H1 (cell line): ENCODE results near the gene MYO1F. TPM values are rescaled to one million over a fixed set of nuclear protein-coding genes. Genes with fewer than 3 reads are reported as not detected.

Experiments used
- CTCF ChIA-PET: fragments of 300-600 bp; sonication (Branson Sonifier 250); formaldehyde crosslinking; loops from one replicate; lab custom pipeline; 2021; ENCODE audit not compliant: partially characterized antibody; lab: Charles Lee
- POLR2A ChIA-PET: fragments of 300-600 bp; sonication (Branson Sonifier 250); formaldehyde crosslinking; loops from one replicate; lab custom pipeline; 2021; ENCODE audit warnings: inconsistent platforms; ENCODE audit not compliant: partially characterized antibody; lab: Charles Lee
- DNase-seq, 2 experiments: peaks; one replicate each; pipeline versions ENCODE4 v3.0.0 to v3.0.0-alpha.2; 2010 to 2022; ENCODE audit warnings: low spot score in 2 of 2, low read depth in 1 of 2, mixed read lengths in 1 of 2
- FAIRE-seq: peaks from 2 replicates; lab custom pipeline; 2011; peaks lifted over from hg19 to GRCh38; lab: Jason Lieb, UNC
- H2AFZ ChIP-seq: 2 replicates; pipeline ENCODE4 v1.8.1; 2012; ENCODE audit warnings: low read length, inconsistent platforms
- H2AK5ac ChIP-seq: 2 replicates; pipeline ENCODE4 v1.6.1; 2013; ENCODE audit warnings: low read depth, low read length
- H2BK120ac ChIP-seq: replicated peaks from 2 replicates; pipeline ENCODE3; 2013; ENCODE audit warnings: low read depth, low read length, inconsistent platforms
- H2BK12ac ChIP-seq: 2 replicates; pipeline ENCODE4 v1.6.1; 2013; ENCODE audit warnings: low read depth, low read length
- H2BK15ac ChIP-seq: 2 replicates; pipeline ENCODE4 v1.6.1; 2013; ENCODE audit warnings: low read length
- H2BK20ac ChIP-seq: 2 replicates; pipeline ENCODE4 v1.6.1; 2013; ENCODE audit warnings: low read length
- H2BK5ac ChIP-seq: 2 replicates; pipeline ENCODE4 v1.6.1; 2013; ENCODE audit warnings: low read depth, low read length
- H3K14ac ChIP-seq: 2 replicates; pipeline ENCODE4 v1.6.1; 2013; ENCODE audit warnings: inconsistent platforms; ENCODE audit not compliant: insufficient read length
- H3K18ac ChIP-seq: 2 replicates; pipeline ENCODE4 v1.6.1; 2013; ENCODE audit warnings: low read length; ENCODE audit errors: extremely low read depth
- H3K23ac ChIP-seq: 2 replicates; pipeline ENCODE4 v1.6.1; 2013; ENCODE audit warnings: inconsistent platforms; ENCODE audit not compliant: insufficient read length
- H3K23me2 ChIP-seq: 2 replicates; pipeline ENCODE4 v1.6.1; 2013; ENCODE audit warnings: low read depth, low read length
- H3K27ac ChIP-seq: 2 replicates; pipeline ENCODE4 v1.6.1; 2011; ENCODE audit warnings: low read depth, low read length, inconsistent platforms
- H3K27me3 ChIP-seq, 4 experiments: replicated peaks in 1 of 4; 1 replicate in 1 of 4; 2 replicates in 3 of 4; pipeline versions ENCODE4 v1.6.1 to v1.8.1; 2011 to 2013; ENCODE audit warnings: low read length in 3 of 4, mild to moderate bottlenecking in 3 of 4, inconsistent platforms in 2 of 4, mixed read lengths in 2 of 4, moderate library complexity in 1 of 4; ENCODE audit not compliant: control insufficient read depth in 3 of 4, insufficient read depth in 3 of 4; ENCODE audit errors: extremely low read depth in 1 of 4
- H3K36me3 ChIP-seq, 4 experiments: 2 replicates each; pipeline versions ENCODE4 v1.6.1 to v1.8.1; 2011 to 2013; ENCODE audit warnings: mild to moderate bottlenecking in 4 of 4, low read length in 3 of 4, moderate library complexity in 2 of 4, control low read depth in 1 of 4, inconsistent platforms in 1 of 4; ENCODE audit not compliant: insufficient read depth in 4 of 4, control insufficient read depth in 2 of 4
- H3K4ac ChIP-seq: replicated peaks from 2 replicates; pipeline ENCODE3; 2013; ENCODE audit warnings: low read length, low read depth, mixed read lengths, inconsistent platforms; ENCODE audit not compliant: insufficient read length
- H3K4me1 ChIP-seq, 4 experiments: replicated peaks in 1 of 4; 1 replicate in 1 of 4; 2 replicates in 3 of 4; pipeline versions ENCODE4 v1.6.1 to v1.8.1; 2011 to 2013; ENCODE audit warnings: low read length in 3 of 4, inconsistent platforms in 2 of 4, mixed read lengths in 1 of 4; ENCODE audit not compliant: insufficient read depth in 4 of 4, control insufficient read depth in 3 of 4
- H3K4me2 ChIP-seq, 2 experiments: 2 replicates each; pipeline versions ENCODE4 v1.6.1 to v1.8.1; 2011 to 2013; ENCODE audit warnings: low read depth in 2 of 2, low read length in 2 of 2, control low read depth in 1 of 2, inconsistent platforms in 1 of 2, mild to moderate bottlenecking in 1 of 2; ENCODE audit not compliant: insufficient read depth in 1 of 2
- H3K4me3 ChIP-seq, 4 experiments: fragments of 200-600, 300-600 bp in 1 of 4; sonication (generic), shearing (Covaris generic), sonication (Bioruptor Twin) in 1 of 4; 2 replicates each; pipeline versions ENCODE4 v1.5.1 to v1.8.1; 2011 to 2016; ENCODE audit warnings: low read length in 4 of 4, low read depth in 3 of 4, control low read depth in 2 of 4, inconsistent platforms in 2 of 4, mild to moderate bottlenecking in 2 of 4, mixed read lengths in 1 of 4, moderate library complexity in 1 of 4; ENCODE audit not compliant: insufficient read depth in 2 of 4; ENCODE audit errors: extremely low read depth in 1 of 4
- H3K56ac ChIP-seq: replicated peaks from 2 replicates; pipeline ENCODE3; 2013; ENCODE audit warnings: low read depth, mild to moderate bottlenecking, mixed read lengths, low read length, inconsistent platforms; ENCODE audit not compliant: insufficient read length
- H3K79me1 ChIP-seq: 2 replicates; pipeline ENCODE4 v1.6.1; 2013; ENCODE audit warnings: low read depth, low read length, control low read depth
- H3K79me2 ChIP-seq, 2 experiments: 2 replicates each; pipeline versions ENCODE4 v1.6.1 to v1.8.1; 2012 to 2013; ENCODE audit warnings: low read length in 2 of 2, mild to moderate bottlenecking in 2 of 2, inconsistent platforms in 1 of 2; ENCODE audit not compliant: insufficient read depth in 2 of 2, control insufficient read depth in 1 of 2
- H3K9ac ChIP-seq, 4 experiments: replicated peaks in 1 of 4; 1 replicate in 1 of 4; 2 replicates in 3 of 4; pipeline versions ENCODE4 v1.6.1 to v1.8.1; 2011 to 2013; ENCODE audit warnings: low read depth in 3 of 4, low read length in 3 of 4, control low read depth in 2 of 4, mild to moderate bottlenecking in 2 of 4, moderate library complexity in 2 of 4, inconsistent platforms in 1 of 4; ENCODE audit errors: extremely low read depth in 1 of 4
- H3K9me3 ChIP-seq, 2 experiments: 2 replicates each; pipeline versions ENCODE4 v1.6.1 to v1.8.1; 2012 to 2013; ENCODE audit warnings: mild to moderate bottlenecking in 2 of 2, moderate library complexity in 2 of 2, control low read depth in 1 of 2, inconsistent platforms in 1 of 2, low read depth in 1 of 2, low read length in 1 of 2, mixed read lengths in 1 of 2; ENCODE audit not compliant: insufficient read depth in 2 of 2
- H4K20me1 ChIP-seq, 2 experiments: replicated peaks in 1 of 2; 2 replicates each; pipeline versions ENCODE3 to v1.8.1; 2011 to 2013; ENCODE audit warnings: inconsistent platforms in 2 of 2, low read length in 2 of 2, mild to moderate bottlenecking in 1 of 2; ENCODE audit not compliant: insufficient read depth in 2 of 2, control insufficient read depth in 1 of 2
- H4K5ac ChIP-seq: 2 replicates; pipeline ENCODE4 v1.6.1; 2013; ENCODE audit warnings: low read length, low read depth, mixed read lengths, inconsistent platforms; ENCODE audit not compliant: insufficient read length
- H4K8ac ChIP-seq: 2 replicates; pipeline ENCODE4 v1.8.0; 2013; ENCODE audit warnings: mild to moderate bottlenecking, moderate library complexity, low read length, inconsistent platforms; ENCODE audit not compliant: insufficient read depth; ENCODE audit errors: extremely low read depth
- H4K91ac ChIP-seq: replicated peaks from 2 replicates; pipeline ENCODE3; 2013; ENCODE audit warnings: low read length, mixed read lengths, inconsistent platforms; ENCODE audit not compliant: insufficient read length
- CBX8 ChIP-seq: fragments of 300-800, 300-1000 bp; sonication (generic); IDR thresholded peaks from 2 replicates; pipeline ENCODE4 v1.7.1; 2016; ENCODE audit warnings: low read depth, low read length, borderline replicate concordance
- NANOG ChIP-seq: IDR thresholded peaks from 2 replicates; pipeline ENCODE4 v1.6.1; 2011; ENCODE audit warnings: low read length, low read depth, mild to moderate bottlenecking, inconsistent platforms; ENCODE audit not compliant: insufficient read depth, poor library complexity, severe bottlenecking
- WGBS, 2 experiments: shearing (Covaris generic) in 1 of 2; methylation state at CpG; one replicate each; pipeline versions ENCODE4 v1.1.6 to v1.1.7; 2013 to 2015; ENCODE audit warnings: low lambda C conversion rate in 2 of 2, mixed read lengths in 2 of 2, inconsistent platforms in 1 of 2, low coverage in 1 of 2, missing lambda C conversion rate in 1 of 2; ENCODE audit not compliant: insufficient replicate concordance in 2 of 2, insufficient coverage in 1 of 2, insufficient read length in 1 of 2; ENCODE audit errors: extremely low coverage in 1 of 2, missing lambda C conversion rate in 1 of 2; 5-methylcytosine and 5-hydroxymethylcytosine counted together
- polyA plus RNA-seq, 7 experiments: library from polyadenylated mRNA; depleted of rRNA in 3 of 7; stranded (reverse) in 5 of 7; unstranded in 2 of 7; fragments of >200 nt in 5 of 7; fragments of 200-250 nt in 2 of 7; gene quantifications; 1 replicate in 5 of 7; 2 replicates in 1 of 7; 4 replicates in 1 of 7; pipeline versions ENCODE4 v1.2.1 to v1.2.3, GENCODE V29; 2011 to 2013; ENCODE audit warnings: missing spikeins in 2 of 7, mixed read lengths in 2 of 7
- total RNA-seq: library from RNA; stranded (reverse); fragmentation: NEBNext Ultra II Directional; extraction: Animal tissue kit (Norgen Biotek cat#: 25700); gene quantifications from 2 replicates; pipeline ENCODE4 v1.2.1, GENCODE V29; 2021

The MYO1F gene
- total and polyA plus RNA-seq, 2 of the 8 experiments (the other 6 are each of a cell fraction or from before 2014, with no cell fraction given): 1.4 to 4.6 TPM

DNA sequence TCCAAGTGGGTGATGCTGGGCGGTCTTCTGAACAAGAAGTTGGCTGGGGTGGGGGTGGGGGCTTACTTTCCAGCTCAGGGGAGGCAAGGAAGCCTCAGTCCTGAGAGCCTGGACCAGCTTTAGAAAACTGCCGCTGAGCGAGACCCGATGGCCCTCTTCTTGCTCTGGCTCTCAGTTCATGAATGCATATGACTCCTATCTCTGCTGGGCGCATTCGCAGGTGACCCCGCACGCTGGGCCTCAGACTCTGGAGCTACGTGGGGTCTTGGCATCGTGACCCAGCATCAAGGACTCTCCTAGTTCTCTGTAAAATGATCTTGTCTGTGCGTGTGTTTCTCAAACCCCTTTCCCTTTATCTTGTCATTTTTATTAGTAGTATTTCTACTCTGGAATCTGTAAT lies 94.5 kb downstream of the MYO1F start:
- Histone ChIP-seq H2BK15ac (no peak overlapping the region), H2BK120ac (no peak overlapping the region), H3K23ac (no peak overlapping the region), H3K4me2 (no peak overlapping the region), H3K23me2 (no peaks in the 10 kb centered on the region; the same call in 1 of the 2 replicates), H3K14ac (no peak overlapping the region), H2BK20ac (no peak overlapping the region), H3K4me3 (no peak overlapping the region), H3K4me1 (no peaks in the 10 kb centered on the region; a peak in 1 of 7 replicates), H4K5ac (no peak overlapping the region), H4K8ac (no peak overlapping the region), H2AK5ac (no peak overlapping the region), H3K79me2 (peaks cover 6 to 64% of the 10 kb centered on the region in 2 experiments; a peak in 3 of 4 replicates), H3K27me3 (no peaks in the 10 kb centered on the region), H3K36me3 (peaks cover 33 to 76% (median 48%) of the 10 kb centered on the region in 4 experiments), H3K4ac (no peak overlapping the region), H2AFZ (no peak overlapping the region), H3K18ac (no peak overlapping the region), H4K91ac (no peak overlapping the region), H3K79me1 (peaks cover 33% of the 10 kb centered on the region), H3K9ac (no peak overlapping the region), H3K56ac (no peak overlapping the region), H2BK12ac (no peak overlapping the region), H3K27ac (no peak overlapping the region), H2BK5ac (no peak overlapping the region), H3K9me3 (no peaks in the 10 kb centered on the region), H4K20me1 (peaks cover 28 to 49% of the 10 kb centered on the region in 2 experiments)
- DNase-seq (no peak), FAIRE-seq (no peak)
- TF ChIP-seq NANOG: no peak
- TF ChIP-seq CBX8: no peak
- ChIA-PET POLR2A (interaction anchor here (0.9 to 6.4 kb wide), 5 partner anchors 11 to 36 kb away, joined by 5 to 54 read pairs (median 5); partner anchors contain the start of gene HNRNPM), CTCF (interaction anchor here (0.8 to 2.5 kb wide), 12 partner anchors 8 to 98 kb away, joined by 3 to 9 read pairs (median 4); partner anchors contain the start of gene MYO1F)
- WGBS, 2 experiments: 96% methylated on average over 11 of the region's 11 CpGs; no CpG with 5 or more reads in 1 of the 2 experiments
